GM12864 (cell line): ENCODE measurements around the gene YTHDC1.

Experiments
- DNase-seq: peaks from one replicate; pipeline ENCODE4 v3.0.0-alpha.2; 2011; ENCODE audit warnings: low read depth
- H3K4me3 ChIP-seq: 2 replicates; pipeline ENCODE4 v1.5.1; 2011; ENCODE audit warnings: mild to moderate bottlenecking, low read depth, low read length, control low read depth
- TF ChIP-seq, protein P1 (sequence below): IDR thresholded peaks from 2 replicates; pipeline ENCODE4 v1.5.1; 2011; ENCODE audit warnings: low read depth, mild to moderate bottlenecking, moderate library complexity, low read length, control low read depth, inconsistent platforms; ENCODE audit errors: missing control alignments

YTHDC1 gene

DNA sequence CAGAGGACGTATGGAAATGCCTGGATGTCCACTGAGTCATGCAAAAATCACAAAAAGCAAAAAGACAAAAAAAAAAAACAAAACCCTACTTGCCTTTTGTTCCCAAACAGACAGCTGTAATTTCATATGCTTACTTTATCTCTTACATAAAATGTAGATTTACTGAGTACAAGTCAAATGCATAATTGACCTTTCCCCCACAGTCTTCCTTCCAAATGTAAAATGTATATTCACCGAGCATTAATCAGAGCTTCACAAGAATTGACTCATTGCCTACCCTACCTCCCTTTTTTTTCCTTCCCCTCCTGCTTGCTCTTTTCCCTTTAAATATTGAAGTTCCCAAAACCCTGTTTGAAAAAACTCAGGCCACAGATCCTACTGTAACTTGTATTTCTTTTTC, 71.9 kb downstream of the YTHDC1 start:
- no peak overlapping the region for H3K4me3 ChIP-seq
- TF ChIP-seq, protein P1, sequence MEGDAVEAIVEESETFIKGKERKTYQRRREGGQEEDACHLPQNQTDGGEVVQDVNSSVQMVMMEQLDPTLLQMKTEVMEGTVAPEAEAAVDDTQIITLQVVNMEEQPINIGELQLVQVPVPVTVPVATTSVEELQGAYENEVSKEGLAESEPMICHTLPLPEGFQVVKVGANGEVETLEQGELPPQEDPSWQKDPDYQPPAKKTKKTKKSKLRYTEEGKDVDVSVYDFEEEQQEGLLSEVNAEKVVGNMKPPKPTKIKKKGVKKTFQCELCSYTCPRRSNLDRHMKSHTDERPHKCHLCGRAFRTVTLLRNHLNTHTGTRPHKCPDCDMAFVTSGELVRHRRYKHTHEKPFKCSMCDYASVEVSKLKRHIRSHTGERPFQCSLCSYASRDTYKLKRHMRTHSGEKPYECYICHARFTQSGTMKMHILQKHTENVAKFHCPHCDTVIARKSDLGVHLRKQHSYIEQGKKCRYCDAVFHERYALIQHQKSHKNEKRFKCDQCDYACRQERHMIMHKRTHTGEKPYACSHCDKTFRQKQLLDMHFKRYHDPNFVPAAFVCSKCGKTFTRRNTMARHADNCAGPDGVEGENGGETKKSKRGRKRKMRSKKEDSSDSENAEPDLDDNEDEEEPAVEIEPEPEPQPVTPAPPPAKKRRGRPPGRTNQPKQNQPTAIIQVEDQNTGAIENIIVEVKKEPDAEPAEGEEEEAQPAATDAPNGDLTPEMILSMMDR: no peak
- DNase-seq: no peak

DNA sequence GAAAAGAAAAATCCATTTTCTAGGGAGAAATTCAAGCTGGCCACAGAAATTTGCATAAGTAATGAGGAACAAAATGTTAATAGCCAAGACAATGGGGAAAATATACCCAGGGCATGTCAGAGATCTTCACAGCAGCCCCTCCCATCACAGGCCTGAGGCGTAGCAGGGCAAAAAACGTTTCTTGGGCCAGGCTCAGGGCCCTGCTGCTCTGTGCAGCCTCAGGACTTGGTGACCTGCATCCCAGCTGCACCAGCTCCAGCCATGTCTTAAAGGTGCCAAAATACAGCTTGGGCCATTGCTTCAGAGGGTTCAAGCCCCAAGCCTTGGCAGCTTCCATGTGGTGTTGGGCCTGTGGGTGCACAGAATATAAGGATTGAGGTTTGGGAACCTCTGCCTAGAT, 72.3 kb downstream of the YTHDC1 start:
- TF ChIP-seq, protein P1: no peak
- no peak overlapping the region for H3K4me3 ChIP-seq
- no peak for DNase-seq

DNA sequence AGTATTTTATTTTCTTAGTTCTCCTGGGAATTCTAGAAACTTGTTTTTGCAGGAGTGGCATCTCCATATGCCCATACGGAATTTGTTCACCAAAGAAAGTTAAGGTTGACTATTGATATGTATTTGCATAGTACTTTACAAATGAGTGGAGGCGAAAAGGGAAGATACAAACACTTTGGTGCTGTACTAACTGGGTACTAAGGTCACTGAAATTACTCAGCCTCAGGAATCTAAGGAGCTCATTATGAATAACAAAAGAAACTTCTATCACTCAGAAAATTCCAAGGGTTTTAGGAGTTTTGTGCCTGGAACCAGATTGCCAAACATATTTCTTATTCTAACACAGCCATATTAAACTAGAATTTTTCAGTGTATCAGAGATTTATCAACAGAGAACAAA, 77.0 kb downstream of the YTHDC1 start:
- TF ChIP-seq, protein P1: no peak
- H3K4me3 ChIP-seq: no peak overlapping the region
- DNase-seq: no peak

DNA sequence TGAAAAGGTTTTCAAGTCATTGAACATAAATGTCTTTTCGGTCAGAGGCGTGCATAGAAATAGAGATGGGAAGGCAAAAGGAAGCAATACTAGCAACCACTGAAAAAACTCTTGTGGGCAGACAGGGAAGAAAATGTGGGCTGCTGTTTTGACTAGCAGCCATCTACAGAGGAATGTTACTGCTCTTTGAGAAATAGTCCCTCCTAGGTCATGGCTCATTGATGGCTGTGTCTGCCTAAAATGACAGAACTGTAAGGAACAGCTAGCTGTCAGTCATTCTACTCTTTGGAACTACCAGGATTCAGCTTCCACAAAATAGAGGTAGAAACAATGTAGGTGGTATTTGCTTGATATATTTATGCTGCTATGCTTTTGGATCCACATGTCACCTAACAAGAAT, 77.5 kb downstream of the YTHDC1 start:
- no peak overlapping the region; the same call in 1 of the 2 replicates for H3K4me3 ChIP-seq
- TF ChIP-seq, protein P1: no peak
- no peak for DNase-seq

DNA sequence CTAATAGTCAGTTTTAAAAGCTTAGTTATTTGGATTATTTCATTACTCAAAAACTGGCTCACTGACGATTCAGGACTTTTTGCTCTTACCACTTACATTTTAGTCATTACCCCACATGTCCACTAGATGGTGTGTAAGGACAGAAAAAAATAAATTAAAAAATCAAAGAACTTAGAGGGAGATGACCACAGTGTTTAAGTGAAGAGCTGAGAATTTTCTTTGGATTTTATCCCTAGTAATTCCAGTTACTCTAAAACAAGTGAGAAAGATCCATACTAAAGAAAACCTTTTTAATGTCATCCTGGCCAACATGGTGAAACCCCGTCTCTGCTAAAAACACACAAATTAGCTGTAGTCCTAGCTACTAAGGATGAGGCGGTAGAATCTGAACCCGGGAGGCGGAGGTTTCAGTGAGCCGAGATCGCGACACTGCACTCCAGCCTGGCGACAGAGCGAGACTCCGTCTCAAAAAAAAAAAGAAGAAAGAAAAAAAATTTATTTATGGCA, 78.0 kb downstream of the YTHDC1 start:
- peak; percentile 25 for DNase-seq
- H3K4me3 ChIP-seq: no peak overlapping the region; the same call in 1 of the 2 replicates

DNA sequence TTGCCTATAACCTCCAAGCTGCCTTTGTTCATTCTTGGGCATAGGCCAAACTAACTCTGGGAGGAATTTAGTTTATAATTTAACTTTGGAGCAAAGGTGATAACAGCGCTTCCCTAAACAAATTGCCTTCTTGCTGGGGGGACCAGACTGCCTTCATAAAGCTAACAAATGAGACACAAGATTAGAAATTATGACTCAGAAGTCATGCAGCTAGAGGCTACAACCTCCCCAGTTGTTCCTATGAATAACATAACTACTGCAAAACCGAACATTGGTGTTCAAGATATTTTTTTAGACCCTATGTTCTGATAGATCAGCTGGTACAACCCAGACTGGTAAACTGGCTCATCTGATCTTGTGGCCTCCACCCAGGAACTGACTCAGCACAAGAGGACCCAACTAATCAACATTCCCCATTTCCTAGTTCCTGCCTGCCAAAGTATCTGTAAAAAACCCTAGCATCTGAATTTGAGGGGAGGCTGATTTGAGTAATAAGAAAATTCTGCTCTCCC, 82.4 kb downstream of the YTHDC1 start:
- TF ChIP-seq, protein P1: no peak
- no peak overlapping the region for H3K4me3 ChIP-seq
- no peak for DNase-seq

More for the DNA sequence above, 78.0 kb downstream of the YTHDC1 start:
- TF ChIP-seq, protein P1: peak; percentile 57
